HG02885 (cell line): ENCODE data around the gene FHL1.

Experiments used
- ATAC-seq: cut with Tn5 transposase; IDR thresholded peaks from one replicate; pipeline ENCODE4 v1.9.1; 2021; ENCODE audit warnings: mild to moderate bottlenecking; ENCODE audit not compliant: unreplicated experiment, poor library complexity

FHL1 gene

GRCh38 chrX:136183172-136183571, 35.8 kb downstream of the FHL1 start:
- ATAC-seq, result no peak

- no peak for ATAC-seq
Measured at GRCh38 chrX:136183917-136184316, 36.6 kb downstream of the FHL1 start.

DNA sequence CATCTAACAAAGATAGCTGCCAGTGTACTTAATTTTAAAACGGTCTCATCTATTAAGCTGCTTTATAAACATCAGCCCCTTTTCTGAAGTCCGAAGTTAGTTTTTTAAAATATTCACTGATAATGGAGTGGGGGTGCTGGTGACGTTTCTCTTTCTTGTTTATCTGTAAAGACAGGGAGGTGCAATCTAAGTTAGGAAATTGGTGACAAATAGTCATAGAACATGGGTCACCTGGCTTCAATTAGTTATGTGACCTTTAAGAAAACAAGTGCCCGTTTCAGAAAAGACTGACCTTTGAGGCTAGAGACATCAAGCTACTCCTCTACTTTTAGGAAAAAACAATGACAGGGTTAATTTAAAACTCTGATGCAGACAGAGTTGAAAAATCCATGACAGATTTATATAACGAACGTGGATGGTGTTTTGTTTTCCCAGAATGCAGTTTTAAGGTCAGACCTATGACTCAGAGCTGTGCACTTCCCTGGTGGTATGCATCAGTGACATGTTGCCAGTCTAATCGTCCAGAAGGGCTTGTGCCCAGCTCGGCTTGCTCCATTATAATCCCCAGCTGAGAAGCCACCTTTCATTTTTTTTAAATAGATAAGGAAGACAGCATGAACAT, 38.2 kb downstream of the FHL1 start:
- ATAC-seq, result no peak

DNA sequence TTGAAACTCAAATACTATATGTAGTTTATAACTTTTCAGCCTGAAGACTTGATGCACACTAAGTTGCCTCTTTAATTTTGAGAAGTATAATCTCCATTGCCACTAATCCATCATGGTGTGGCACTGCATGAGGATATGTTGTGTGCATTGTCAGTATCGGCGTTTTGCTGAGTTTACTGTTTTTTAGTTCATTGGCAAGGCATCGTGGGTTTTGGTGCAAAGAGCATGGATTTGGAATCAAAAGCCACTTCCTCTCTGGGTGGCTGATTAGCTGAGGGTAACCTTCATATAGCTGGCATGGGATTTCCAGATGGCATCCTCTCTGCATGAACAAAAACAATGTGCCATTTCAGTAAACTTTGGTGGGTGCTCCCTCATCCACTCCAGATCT, 38.7 kb downstream of the FHL1 start:
- no peak for ATAC-seq

DNA sequence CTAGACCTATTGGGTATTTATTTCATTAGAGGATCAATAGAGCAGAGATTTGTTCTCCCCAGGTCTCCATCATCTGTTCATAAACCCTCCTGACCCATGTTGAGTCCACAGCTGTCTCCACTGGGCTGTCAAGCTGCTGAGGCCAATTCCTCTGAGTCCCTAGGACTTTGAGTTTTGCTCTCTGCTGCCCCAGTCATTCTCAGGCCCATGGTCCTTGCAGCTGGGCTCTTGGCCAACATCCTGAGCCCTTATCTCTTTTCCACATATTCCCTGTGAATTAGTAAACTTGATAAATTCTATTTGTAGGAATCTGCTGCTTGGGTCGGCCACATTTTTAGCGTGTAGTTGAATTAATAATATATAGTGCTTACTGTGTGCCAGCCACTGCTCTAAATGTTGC, 41.9 kb downstream of the FHL1 start:
- no peak for ATAC-seq

GRCh38 chrX:136190038-136190713, 42.8 kb downstream of the FHL1 start:
- ATAC-seq, result no peak

GRCh38 chrX:136191171-136191570, 43.8 kb downstream of the FHL1 start:
- no peak for ATAC-seq

- no peak for ATAC-seq
Measured at GRCh38 chrX:136192135-136192534, 44.8 kb downstream of the FHL1 start.

DNA sequence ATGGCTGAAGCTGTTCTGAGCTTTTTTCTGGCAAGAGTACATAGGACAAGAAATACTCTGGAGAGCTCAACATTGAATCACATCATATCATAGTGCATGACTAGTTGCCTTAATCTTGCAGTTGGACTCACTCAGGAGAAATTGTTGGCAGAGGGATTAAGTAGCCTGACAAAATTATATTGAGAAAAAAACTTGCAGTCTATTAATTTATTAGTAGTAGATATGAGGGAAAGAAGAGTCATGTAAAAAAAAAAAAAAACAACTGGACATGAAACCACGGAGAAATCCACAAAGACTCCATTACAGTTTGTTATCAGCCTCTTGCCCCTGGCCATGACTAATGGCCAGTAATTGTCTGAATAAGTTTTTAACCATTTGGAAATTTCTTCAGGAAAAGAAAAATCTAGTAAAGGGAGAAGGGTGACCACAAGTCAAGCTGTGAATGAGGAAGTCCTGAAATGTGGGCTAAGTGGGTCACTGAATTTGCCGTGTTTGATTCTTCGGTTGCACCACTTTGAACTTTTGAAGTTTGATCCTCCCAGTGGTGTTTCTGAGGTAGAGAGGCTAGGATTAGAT, 45.6 kb downstream of the FHL1 start:
- no peak for ATAC-seq

- no peak for ATAC-seq
Measured at GRCh38 chrX:136193771-136194170, 46.4 kb downstream of the FHL1 start.

DNA sequence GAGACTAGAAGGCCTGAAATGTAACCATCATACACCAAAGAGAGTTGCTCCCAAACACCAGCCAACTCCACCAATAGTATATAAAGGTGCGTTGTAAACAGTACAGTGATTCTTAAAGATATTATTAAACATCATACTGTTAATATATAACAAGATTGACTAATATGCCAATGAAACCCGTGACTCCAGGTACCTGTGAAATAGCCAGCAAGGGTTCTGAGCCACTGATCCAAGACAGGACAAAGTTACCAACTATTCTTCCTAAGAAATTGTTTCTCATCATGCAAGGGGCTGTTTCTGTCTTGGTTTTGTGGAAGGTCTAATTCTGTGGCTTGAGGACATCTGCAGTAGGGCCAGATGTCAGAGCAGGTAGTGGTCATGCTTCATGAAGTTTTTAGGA, 47.2 kb downstream of the FHL1 start:
- no peak for ATAC-seq

DNA sequence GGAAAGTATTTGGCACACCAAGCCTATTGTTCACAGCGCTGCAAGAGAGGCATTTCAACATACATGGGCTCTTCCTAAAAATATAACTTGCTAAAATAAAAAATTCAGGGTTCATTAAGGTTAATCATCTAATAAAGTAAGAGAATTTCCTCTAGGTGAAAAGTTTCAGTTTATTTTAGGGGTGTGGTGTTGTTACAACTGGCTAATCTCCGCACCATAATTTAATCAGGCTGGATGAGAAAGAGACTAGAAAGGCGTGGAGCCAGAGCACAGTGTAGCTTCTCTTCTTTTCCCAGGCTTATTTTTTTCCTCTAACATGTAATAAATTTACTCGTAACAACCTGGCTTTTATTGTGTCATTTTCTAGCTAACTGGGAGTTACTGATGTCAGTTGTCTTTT, 47.9 kb downstream of the FHL1 start:
- no peak for ATAC-seq

GRCh38 chrX:136196691-136197155, 49.4 kb downstream of the FHL1 start:
- no peak for ATAC-seq

DNA sequence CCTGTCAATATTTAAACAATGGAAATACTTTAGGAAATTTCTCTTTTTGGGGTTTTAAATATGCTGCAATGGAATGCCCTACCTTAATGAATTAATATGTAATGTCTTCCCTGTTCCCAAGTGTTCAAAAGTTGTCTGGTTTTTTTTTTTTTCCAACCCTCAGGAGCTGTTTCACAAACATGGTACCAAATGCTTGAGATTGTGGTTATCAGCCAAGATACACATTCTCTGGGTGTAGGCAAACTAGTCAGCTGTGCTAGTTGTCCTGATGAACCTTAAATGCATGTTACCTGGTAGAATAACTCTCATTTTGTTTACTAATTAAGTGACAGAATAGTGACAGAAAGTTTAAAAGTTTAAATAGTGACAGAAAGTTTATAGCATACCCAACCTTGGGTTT, 50.7 kb downstream of the FHL1 start:
- no peak for ATAC-seq

- no peak for ATAC-seq
Measured at GRCh38 chrX:136198678-136199243, 51.4 kb downstream of the FHL1 start.

DNA sequence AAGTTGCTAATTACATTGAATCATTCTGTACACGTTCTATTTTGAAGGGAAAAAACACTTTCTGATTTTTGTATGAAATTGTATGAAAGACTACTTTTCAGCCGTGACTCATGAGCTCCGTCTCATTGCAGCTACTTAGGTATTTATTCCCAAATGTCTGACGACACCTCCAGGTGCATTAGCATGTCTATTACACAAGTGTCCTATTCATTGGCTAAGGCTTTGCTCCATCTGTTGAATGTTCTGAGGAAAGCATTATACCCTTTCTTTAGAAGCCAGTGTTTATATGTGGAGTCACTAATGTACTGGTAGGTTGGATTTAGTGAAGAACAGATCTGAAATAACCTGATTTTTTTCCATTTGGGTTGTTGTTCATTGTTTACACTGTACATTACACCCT, 52.0 kb downstream of the FHL1 start:
- ATAC-seq, result no peak

DNA sequence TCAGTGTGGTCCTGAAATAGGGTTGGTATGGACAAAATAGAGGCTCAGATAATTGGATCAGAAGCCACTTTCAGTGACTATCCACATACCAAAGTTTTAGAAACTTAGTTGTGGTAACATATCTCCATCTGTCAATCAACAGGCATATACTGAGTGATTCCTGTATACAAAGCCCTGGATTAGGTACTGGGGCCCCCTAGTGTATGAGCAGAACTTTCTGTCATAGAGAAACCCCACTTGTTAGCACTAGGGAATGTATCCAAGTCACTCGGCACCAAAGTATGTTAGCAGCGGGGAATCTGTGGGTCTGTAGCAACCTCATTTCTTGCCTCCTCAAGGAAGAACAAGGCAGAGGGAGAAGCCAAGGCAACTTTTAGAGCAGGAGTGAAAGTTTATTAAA, 53.1 kb downstream of the FHL1 start:
- ATAC-seq, result peak; percentile 63

- ATAC-seq, result no peak
Measured at GRCh38 chrX:136201601-136202000, 54.3 kb downstream of the FHL1 start.

DNA sequence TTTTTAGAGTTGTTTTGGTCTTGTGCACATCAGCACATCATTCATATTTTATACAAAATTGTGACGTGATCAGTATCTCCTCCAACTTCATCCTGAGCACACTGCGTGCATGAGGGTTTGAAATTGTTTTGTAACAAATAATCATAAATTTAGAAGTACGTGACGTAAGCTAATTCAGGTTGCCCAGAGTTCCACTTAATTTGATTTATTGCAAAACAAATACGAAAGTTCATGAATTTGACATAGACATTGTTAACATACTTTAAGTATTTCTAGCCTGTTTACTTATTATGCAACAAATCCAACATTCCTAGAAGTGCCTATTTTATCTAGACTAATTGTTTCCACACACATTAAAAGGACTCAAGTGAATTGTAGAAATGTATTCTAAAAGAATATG, 55.6 kb downstream of the FHL1 start:
- ATAC-seq, result no peak

- ATAC-seq, result no peak
Measured at GRCh38 chrX:136203438-136203837, 56.1 kb downstream of the FHL1 start.

DNA sequence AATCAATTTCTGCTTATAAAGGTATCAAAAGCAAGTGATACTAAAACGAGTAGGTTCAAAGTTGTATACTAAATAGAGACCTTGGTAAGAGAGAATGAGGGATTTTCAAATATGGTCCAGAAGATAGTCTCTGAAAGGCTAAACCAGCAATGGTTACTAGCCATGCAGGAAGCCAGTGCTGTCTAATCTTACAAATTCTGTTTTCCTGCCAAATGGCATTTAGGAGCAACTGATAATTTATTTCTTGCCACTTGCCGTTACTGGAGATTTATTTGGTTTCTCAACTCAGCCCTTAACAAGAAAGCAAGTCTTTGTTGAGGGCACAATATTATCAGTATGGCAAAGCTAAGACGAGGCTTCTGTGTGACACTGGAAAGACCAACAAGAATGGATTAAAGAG, 56.6 kb downstream of the FHL1 start:
- no peak for ATAC-seq

DNA sequence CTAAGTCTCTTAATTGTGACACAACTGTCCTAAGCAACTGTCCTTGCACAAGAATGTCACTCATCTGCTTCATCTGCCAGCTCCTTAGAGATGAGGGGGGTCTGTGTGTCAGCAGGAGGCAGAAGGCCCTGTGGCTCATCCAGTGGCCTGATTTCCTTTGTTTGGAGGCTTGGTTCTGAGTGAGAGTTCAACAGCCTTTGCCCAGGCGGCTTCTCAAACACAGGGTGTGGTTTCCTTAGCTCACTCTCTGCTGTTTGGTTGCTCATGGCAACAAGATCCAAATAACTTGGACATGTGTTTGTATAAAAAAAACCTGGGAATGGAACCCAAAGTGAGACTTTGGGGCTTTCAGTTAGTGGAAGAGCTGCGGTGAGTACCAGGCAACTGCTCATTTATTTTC, 57.2 kb downstream of the FHL1 start:
- no peak for ATAC-seq
